Neural progenitor cell (in vitro differentiated cells): ENCODE measurements around the gene TEAD1.

Experiments
- EZH2 ChIP-seq: fragments of 200-600 bp; sonication (generic); IDR thresholded peaks from 2 replicates; pipeline ENCODE4 v1.6.1; 2017; ENCODE audit warnings: antibody characterized with exemption, mild to moderate bottlenecking, moderate library complexity
- EZH2phosphoT487 ChIP-seq: fragments of 200-600 bp; sonication (generic); IDR thresholded peaks from 2 replicates; pipeline ENCODE4 v1.6.1; 2017; ENCODE audit warnings: antibody characterized with exemption
- TF ChIP-seq, protein P1 (sequence below): fragments of 200-600 bp; sonication (generic); IDR thresholded peaks from 2 replicates; pipeline ENCODE4 v1.5.1; 2017; ENCODE audit warnings: antibody characterized with exemption, mild to moderate bottlenecking

DNA sequence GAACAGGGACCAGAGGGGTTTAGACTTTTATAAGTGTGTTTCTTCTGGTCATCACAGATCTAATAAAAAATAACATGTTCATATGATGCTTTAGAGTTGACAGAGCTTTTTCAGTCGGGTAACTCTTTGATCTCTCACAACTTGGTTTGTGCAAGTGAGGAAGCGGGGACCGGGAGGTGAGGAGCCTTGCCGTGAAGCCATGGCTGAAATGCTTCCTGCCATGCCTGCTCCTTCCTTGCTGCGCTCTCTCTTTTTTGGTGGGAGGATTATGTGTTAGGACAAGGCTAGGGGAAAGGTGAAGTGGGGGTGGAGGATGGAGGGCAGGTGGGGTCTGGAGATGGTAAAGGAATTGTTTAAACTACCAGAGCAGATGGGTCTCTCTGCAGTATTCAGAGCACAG, 23.8 kb downstream of the TEAD1 start:
- TF ChIP-seq, protein P1, sequence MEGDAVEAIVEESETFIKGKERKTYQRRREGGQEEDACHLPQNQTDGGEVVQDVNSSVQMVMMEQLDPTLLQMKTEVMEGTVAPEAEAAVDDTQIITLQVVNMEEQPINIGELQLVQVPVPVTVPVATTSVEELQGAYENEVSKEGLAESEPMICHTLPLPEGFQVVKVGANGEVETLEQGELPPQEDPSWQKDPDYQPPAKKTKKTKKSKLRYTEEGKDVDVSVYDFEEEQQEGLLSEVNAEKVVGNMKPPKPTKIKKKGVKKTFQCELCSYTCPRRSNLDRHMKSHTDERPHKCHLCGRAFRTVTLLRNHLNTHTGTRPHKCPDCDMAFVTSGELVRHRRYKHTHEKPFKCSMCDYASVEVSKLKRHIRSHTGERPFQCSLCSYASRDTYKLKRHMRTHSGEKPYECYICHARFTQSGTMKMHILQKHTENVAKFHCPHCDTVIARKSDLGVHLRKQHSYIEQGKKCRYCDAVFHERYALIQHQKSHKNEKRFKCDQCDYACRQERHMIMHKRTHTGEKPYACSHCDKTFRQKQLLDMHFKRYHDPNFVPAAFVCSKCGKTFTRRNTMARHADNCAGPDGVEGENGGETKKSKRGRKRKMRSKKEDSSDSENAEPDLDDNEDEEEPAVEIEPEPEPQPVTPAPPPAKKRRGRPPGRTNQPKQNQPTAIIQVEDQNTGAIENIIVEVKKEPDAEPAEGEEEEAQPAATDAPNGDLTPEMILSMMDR, result no peak
- TF ChIP-seq EZH2, result no peak
- TF ChIP-seq EZH2phosphoT487, result no peak
